Stimulated activated CD8-positive, alpha-beta memory T cell treated with anti-CD3 and anti-CD28 coated beads, Interleukin-12 subunit alpha, Interleukin-12 subunit beta, amount 100 ng/mL, for 24 hours (primary cell): ENCODE data around the gene MS4A6E.

Source experiments
- DNase-seq: peaks from one replicate; pipeline ENCODE4 v3.0.0-alpha.2; 2020; ENCODE audit errors: extremely low read depth

Gene MS4A6E

DNA sequence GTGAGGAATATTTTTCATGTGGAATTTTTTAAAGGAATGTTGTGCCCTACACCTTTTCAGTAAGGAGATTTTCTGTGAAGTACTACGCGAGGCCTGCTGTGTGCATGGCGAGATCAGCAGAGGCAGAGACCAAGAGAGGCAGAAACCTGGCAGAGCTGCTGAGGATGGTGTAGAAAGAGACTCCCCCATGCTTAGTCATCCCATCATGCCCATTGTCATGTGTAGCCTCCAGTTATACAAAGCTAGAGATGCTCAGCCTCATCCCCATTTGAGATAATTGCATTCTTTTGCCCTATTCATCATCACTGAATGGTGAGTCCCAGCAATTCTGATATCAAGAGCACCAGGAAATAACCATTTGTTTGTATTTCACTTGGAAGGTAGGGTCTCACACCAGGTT, 48.3 kb downstream of the MS4A6E start:
- DNase-seq, result no peak

DNA sequence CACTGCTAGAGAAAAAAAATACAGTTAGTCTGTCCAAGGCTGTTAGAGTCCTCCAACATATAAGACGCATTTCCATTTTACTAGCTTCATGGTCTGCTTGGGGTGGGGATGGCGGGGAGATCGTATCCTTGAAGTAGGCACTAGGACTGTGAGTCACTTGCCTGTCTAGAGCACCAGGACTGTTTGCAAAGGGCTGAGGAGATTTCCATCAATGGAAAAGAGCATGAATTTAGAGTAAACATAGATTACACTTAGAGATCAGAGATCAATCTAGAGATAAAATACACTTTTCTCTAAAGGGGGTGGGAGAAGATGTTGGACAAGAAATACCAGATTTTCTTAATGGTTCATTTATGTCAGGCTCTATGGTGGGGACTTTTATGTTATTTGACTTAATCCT, 49.5 kb downstream of the MS4A6E start:
- DNase-seq, result no peak

DNA sequence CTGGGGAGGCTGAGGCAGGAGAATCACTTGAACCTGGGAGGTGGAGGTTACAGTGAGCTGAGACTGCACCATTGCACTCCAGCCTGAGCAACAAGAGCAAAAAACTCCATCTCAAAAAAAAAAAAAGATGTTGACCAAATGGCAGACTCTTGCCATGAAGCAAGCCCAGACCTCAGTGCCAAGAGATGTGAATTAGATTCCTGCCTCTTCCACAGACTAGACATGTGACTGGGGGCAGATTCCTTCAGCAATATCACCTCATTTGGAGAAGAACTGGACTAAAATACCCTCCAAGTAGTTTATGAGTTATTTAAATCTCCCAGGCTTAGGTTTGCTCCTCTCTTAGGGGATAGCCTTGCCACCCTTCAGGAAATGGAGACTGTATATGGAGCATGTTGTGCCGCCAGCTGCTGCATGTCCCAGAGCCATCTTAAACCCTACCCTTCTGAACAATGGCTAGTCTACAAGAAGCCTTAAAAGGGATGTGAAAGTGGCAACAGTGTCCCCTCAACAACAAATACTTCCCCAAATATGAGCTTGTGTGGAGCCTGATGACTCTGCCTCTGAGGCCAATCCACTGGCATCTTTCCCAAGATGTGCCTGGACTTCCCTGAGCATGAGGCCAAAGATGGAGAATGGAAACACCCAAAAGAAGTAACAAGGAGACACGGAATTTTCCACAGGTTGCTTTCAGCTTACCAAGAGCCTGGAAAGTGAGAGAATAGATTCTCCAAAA, 50.5 kb downstream of the MS4A6E start:
- no peak for DNase-seq

DNA sequence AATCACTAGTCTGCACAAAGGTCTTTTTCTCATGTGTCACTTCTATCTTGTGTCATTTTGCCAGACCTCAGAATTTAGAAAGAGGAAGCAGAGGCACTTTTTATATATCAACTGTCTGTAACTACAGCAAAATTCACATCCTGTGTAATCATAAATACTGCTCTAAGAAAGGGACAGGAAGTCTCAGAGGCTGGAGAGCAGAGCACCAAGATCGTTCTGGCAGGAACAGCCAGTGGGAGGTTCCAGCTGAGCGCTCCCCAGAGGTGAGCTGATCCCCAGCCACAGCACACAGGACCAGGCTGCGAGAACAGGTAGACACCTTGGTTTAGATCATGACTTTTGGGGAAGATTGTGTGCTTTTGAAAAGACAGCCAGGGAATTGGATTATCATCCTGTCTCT, 51.3 kb downstream of the MS4A6E start, which contains the start of gene MS4A7:
MS4A7 (plus strand) TSS at position 179 of the 400 bp plus-strand sequence. CDS start 4,610 bp downstream, outside the sequence.
- no peak for DNase-seq

DNA sequence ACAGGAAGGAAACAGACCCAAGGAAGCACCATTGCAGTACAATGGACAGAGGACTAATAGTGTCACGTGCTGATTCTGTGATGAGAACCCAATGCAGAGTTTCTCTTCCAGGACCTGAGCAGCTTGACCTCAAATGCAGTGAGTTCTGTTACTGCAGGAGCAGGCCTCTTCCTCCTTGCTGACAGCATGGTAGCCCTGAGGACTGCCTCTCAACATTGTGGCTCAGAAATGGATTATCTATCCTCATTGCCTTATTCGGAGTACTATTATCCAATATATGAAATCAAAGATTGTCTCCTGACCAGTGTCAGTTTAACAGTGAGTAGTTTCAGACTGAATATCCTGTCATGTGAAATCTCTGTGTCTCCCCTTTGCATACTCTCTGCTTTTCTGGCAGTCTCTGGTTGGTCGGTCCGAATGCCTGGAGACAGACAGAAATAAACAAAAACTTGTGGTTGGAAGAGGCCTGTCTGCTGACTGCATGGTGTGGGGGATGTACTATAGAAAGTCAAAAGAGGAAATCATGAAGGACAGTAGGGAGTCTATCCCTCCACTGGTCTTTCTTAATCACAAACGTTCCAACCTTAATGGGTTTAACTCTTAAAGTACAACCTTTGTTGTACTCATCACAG, 62.3 kb downstream of the MS4A6E start:
- no peak for DNase-seq

DNA sequence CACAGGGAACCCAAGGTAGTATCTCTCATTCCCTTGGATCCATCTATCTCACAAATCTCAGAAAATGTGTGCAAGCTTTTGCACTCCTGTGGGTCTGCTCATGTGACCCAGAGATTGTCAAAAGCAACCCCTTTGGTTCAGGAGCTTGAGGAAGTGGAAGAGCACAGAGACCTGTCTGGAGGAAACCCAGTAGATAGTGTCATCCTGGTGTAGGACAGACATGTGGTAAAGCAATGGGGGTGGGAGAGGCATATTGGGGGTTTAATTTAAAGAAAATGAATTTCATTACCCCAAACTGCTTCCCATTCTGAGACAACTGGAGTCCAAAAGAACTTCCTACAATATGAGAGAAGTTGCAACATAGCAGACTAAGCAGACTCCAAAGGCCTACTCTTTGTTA, 63.4 kb downstream of the MS4A6E start:
- DNase-seq, result no peak
